GM19193 (cell line): ENCODE results near the gene KARS1.

ENCODE experiments used
- POLR2A ChIP-seq: IDR thresholded peaks from 4 replicates; pipeline ENCODE4 v1.6.1; 2011; ENCODE audit not compliant: insufficient read depth, insufficient read length; ENCODE audit errors: extremely low read depth

The KARS1 gene

GRCh38 chr16:75635036-75635435 lies 12.4 kb downstream of the KARS1 start:
- no peak for TF ChIP-seq POLR2A

- TF ChIP-seq POLR2A = no peak
Measured at GRCh38 chr16:75632857-75633256, 14.6 kb downstream of the KARS1 start.

GRCh38 chr16:75630052-75630451 lies 17.4 kb downstream of the KARS1 start:
- TF ChIP-seq POLR2A = no peak

GRCh38 chr16:75629132-75629531 lies 18.3 kb downstream of the KARS1 start:
- TF ChIP-seq POLR2A = no peak

- no peak for TF ChIP-seq POLR2A
Measured at GRCh38 chr16:75628351-75628750, 19.1 kb downstream of the KARS1 start.

- TF ChIP-seq POLR2A = no peak
Measured at GRCh38 chr16:75627851-75628250, 19.6 kb downstream of the KARS1 start.

- no peak for TF ChIP-seq POLR2A
Measured at GRCh38 chr16:75626806-75627205, 20.7 kb downstream of the KARS1 start.

GRCh38 chr16:75624921-75625334 lies 22.5 kb downstream of the KARS1 start:
- no peak for TF ChIP-seq POLR2A

GRCh38 chr16:75622761-75623605 lies 24.5 kb downstream of the KARS1 start, which contains the start of gene ADAT1:
Gene ADAT1 (minus strand): TSS chr16:75623281. CDS start chr16:75620799, 2,482 bp downstream.
- peak; percentile 93 for TF ChIP-seq POLR2A

GRCh38 chr16:75621170-75621477 lies 26.3 kb downstream of the KARS1 start:
- no peak for TF ChIP-seq POLR2A

GRCh38 chr16:75620326-75621169 lies 26.9 kb downstream of the KARS1 start:
- no peak for TF ChIP-seq POLR2A

- TF ChIP-seq POLR2A = no peak
Measured at GRCh38 chr16:75618780-75619179, 28.7 kb downstream of the KARS1 start.

GRCh38 chr16:75617121-75617520 lies 30.3 kb downstream of the KARS1 start:
- TF ChIP-seq POLR2A = no peak

- TF ChIP-seq POLR2A = no peak
Measured at GRCh38 chr16:75616521-75617010, 30.9 kb downstream of the KARS1 start.

GRCh38 chr16:75615619-75616018 lies 31.8 kb downstream of the KARS1 start:
- TF ChIP-seq POLR2A = no peak
